H9 (cell line): ENCODE results near the gene C10orf95. TPM values are rescaled to one million over a fixed set of nuclear protein-coding genes. Genes with fewer than 3 reads are reported as not detected.
A peak's percentile ranks its signal among the peaks of the same experiment; 100 is the strongest.

Source experiments
- DNase-seq: peaks from one replicate; pipeline ENCODE4 v3.0.0-alpha.2; 2017
- H2AFZ ChIP-seq: one replicate; pipeline ENCODE4 v1.6.1; 2013; ENCODE audit warnings: mild to moderate bottlenecking, low read length, control low read depth, moderate library complexity
- H2AK5ac ChIP-seq: 2 replicates; pipeline ENCODE4 v1.6.1; 2013; ENCODE audit warnings: low read length, control low read depth, mixed read lengths; ENCODE audit not compliant: insufficient read length
- H2BK120ac ChIP-seq: one replicate; pipeline ENCODE4 v1.6.1; 2013; ENCODE audit warnings: low read depth, mild to moderate bottlenecking, low read length, control low read depth, inconsistent platforms; ENCODE audit not compliant: poor library complexity, severe bottlenecking
- H2BK12ac ChIP-seq: 2 replicates; pipeline ENCODE4 v1.6.1; 2013; ENCODE audit warnings: low read length, control low read depth, mixed read lengths, low read depth; ENCODE audit not compliant: insufficient read length
- H2BK15ac ChIP-seq: 2 replicates; pipeline ENCODE4 v1.6.1; 2013; ENCODE audit warnings: low read depth, low read length, control low read depth
- H2BK20ac ChIP-seq: one replicate; pipeline ENCODE4 v1.6.1; 2013; ENCODE audit warnings: low read depth, mild to moderate bottlenecking, low read length, control low read depth, inconsistent platforms; ENCODE audit not compliant: poor library complexity, severe bottlenecking
- H2BK5ac ChIP-seq: 2 replicates; pipeline ENCODE4 v1.6.1; 2013; ENCODE audit warnings: low read length, control low read depth, mixed read lengths; ENCODE audit not compliant: insufficient read length
- H3K14ac ChIP-seq: 2 replicates; pipeline ENCODE4 v1.6.1; 2013; ENCODE audit warnings: low read length, control low read depth; ENCODE audit not compliant: insufficient read depth
- H3K18ac ChIP-seq: 2 replicates; pipeline ENCODE4 v1.6.1; 2013; ENCODE audit warnings: low read depth, mild to moderate bottlenecking, mixed read lengths, low read length, control low read depth; ENCODE audit not compliant: insufficient read length
- H3K23ac ChIP-seq: 2 replicates; pipeline ENCODE4 v1.6.1; 2013; ENCODE audit warnings: low read length, control low read depth, mixed read lengths, low read depth; ENCODE audit not compliant: insufficient read length
- H3K23me2 ChIP-seq: 2 replicates; pipeline ENCODE4 v1.6.1; 2013; ENCODE audit warnings: low read depth, mild to moderate bottlenecking, mixed read lengths, low read length, control low read depth; ENCODE audit not compliant: insufficient read length, poor library complexity, severe bottlenecking
- H3K27ac ChIP-seq: 2 replicates; pipeline ENCODE4 v1.5.1; 2013; ENCODE audit warnings: low read length, control low read depth, mixed read lengths, low read depth; ENCODE audit not compliant: insufficient read length
- H3K27me3 ChIP-seq: 2 replicates; pipeline ENCODE4 v1.6.1; 2013; ENCODE audit warnings: low read length, control low read depth, inconsistent platforms; ENCODE audit not compliant: insufficient read depth
- H3K4ac ChIP-seq: 2 replicates; pipeline ENCODE4 v1.6.1; 2013; ENCODE audit warnings: low read depth, mild to moderate bottlenecking, control low read depth, inconsistent platforms, low read length, moderate library complexity
- H3K4me1 ChIP-seq: 2 replicates; pipeline ENCODE4 v1.6.1; 2013; ENCODE audit warnings: low read length, control low read depth, inconsistent platforms; ENCODE audit not compliant: insufficient read depth
- H3K4me2 ChIP-seq: 2 replicates; pipeline ENCODE4 v1.6.1; 2013; ENCODE audit warnings: low read length, control low read depth, mixed read lengths; ENCODE audit not compliant: insufficient read length, insufficient read depth
- H3K56ac ChIP-seq: 2 replicates; pipeline ENCODE4 v1.6.1; 2013; ENCODE audit warnings: low read depth, mild to moderate bottlenecking, mixed read lengths, low read length, control low read depth; ENCODE audit not compliant: insufficient read length
- H3K79me1 ChIP-seq: 2 replicates; pipeline ENCODE4 v1.6.1; 2013; ENCODE audit warnings: low read depth, mild to moderate bottlenecking, moderate library complexity, low read length, control low read depth, inconsistent platforms; ENCODE audit not compliant: insufficient read depth, poor library complexity, severe bottlenecking
- H3K79me2 ChIP-seq: 2 replicates; pipeline ENCODE4 v1.6.1; 2013; ENCODE audit warnings: low read length, control low read depth, inconsistent platforms; ENCODE audit not compliant: insufficient read depth
- H3K9ac ChIP-seq: 2 replicates; pipeline ENCODE4 v1.6.1; 2013; ENCODE audit warnings: low read length, control low read depth, mixed read lengths; ENCODE audit not compliant: insufficient read length; ENCODE audit errors: extremely low read depth
- H3K9me3 ChIP-seq: one replicate; pipeline ENCODE4 v1.6.1; 2013; ENCODE audit warnings: low read depth, low read length, inconsistent platforms; ENCODE audit not compliant: control insufficient read depth
- H3T11ph ChIP-seq: one replicate; pipeline ENCODE4 v1.6.1; 2013; ENCODE audit warnings: mild to moderate bottlenecking, low read length, control low read depth, inconsistent platforms
- H4K20me1 ChIP-seq: one replicate; pipeline ENCODE4 v1.6.1; 2013; ENCODE audit not compliant: control insufficient read depth, insufficient read length, insufficient read depth
- H4K5ac ChIP-seq: 2 replicates; pipeline ENCODE4 v1.6.1; 2013; ENCODE audit warnings: low read depth, mild to moderate bottlenecking, mixed read lengths, low read length, control low read depth; ENCODE audit not compliant: insufficient read length
- H4K8ac ChIP-seq: replicated peaks from 2 replicates; pipeline ENCODE4 v1.6.1; 2013; ENCODE audit warnings: low read length, control low read depth, mixed read lengths, low read depth; ENCODE audit not compliant: insufficient read length
- H4K91ac ChIP-seq: 2 replicates; pipeline ENCODE4 v1.6.1; 2013; ENCODE audit warnings: low read depth, mild to moderate bottlenecking, moderate library complexity, mixed read lengths, low read length, control low read depth; ENCODE audit not compliant: insufficient read length
- H3K27ac Mint-ChIP-seq, 3 experiments: 2 replicates in 2 of 3; 3 replicates in 1 of 3; pipeline ENCODE4 v1.8.0; 2020 to 2021; ENCODE audit warnings: mixed read lengths in 3 of 3, mild to moderate bottlenecking in 1 of 3, moderate library complexity in 1 of 3
- H3K27me3 Mint-ChIP-seq: 2 replicates; pipeline ENCODE4 v1.8.0; 2021; ENCODE audit warnings: low read depth, mild to moderate bottlenecking, moderate library complexity, mixed read lengths
- H3K36me3 Mint-ChIP-seq, 3 experiments: 2 replicates in 2 of 3; 3 replicates in 1 of 3; pipeline ENCODE4 v1.8.0; 2020 to 2021; ENCODE audit warnings: low read depth in 3 of 3, mixed read lengths in 3 of 3; ENCODE audit not compliant: insufficient read depth in 1 of 3
- H3K4me1 Mint-ChIP-seq, 2 experiments: 2 replicates each; pipeline ENCODE4 v1.8.0; 2020; ENCODE audit warnings: mixed read lengths in 2 of 2
- H3K4me3 Mint-ChIP-seq, 2 experiments: 2 replicates in 1 of 2; 3 replicates in 1 of 2; pipeline ENCODE4 v1.8.0; 2020 to 2021; ENCODE audit warnings: mild to moderate bottlenecking in 2 of 2, mixed read lengths in 2 of 2, moderate library complexity in 1 of 2
- H3K9me3 Mint-ChIP-seq, 2 experiments: 2 replicates in 1 of 2; 3 replicates in 1 of 2; pipeline ENCODE4 v1.8.0; 2020; ENCODE audit warnings: mild to moderate bottlenecking in 2 of 2, mixed read lengths in 2 of 2, moderate library complexity in 1 of 2
- WGBS: extraction: QIAGEN DNeasy Blood & Tissue Kit; methylation state at CpG from one replicate; pipeline ENCODE4 v1.1.7; 2013; ENCODE audit warnings: missing lambda C conversion rate, low lambda C conversion rate, mixed read lengths; ENCODE audit not compliant: insufficient read length; ENCODE audit errors: extremely low coverage; 5-methylcytosine and 5-hydroxymethylcytosine counted together
- total RNA-seq: library from RNA; stranded (reverse); gene quantifications from 2 replicates; pipeline ENCODE4 v1.2.1, GENCODE V29; 2021
- TF ChIP-seq, protein P1 (sequence below): fragments of 200-600 bp; sonication (generic); conservative IDR thresholded peaks from 3 replicates; pipeline ENCODE4 v1.8.0; 2021; ENCODE audit warnings: antibody characterized with exemption, mild to moderate bottlenecking

The C10orf95 gene
- total RNA-seq, 1 experiment from 2014 or later, result not detected

DNA sequence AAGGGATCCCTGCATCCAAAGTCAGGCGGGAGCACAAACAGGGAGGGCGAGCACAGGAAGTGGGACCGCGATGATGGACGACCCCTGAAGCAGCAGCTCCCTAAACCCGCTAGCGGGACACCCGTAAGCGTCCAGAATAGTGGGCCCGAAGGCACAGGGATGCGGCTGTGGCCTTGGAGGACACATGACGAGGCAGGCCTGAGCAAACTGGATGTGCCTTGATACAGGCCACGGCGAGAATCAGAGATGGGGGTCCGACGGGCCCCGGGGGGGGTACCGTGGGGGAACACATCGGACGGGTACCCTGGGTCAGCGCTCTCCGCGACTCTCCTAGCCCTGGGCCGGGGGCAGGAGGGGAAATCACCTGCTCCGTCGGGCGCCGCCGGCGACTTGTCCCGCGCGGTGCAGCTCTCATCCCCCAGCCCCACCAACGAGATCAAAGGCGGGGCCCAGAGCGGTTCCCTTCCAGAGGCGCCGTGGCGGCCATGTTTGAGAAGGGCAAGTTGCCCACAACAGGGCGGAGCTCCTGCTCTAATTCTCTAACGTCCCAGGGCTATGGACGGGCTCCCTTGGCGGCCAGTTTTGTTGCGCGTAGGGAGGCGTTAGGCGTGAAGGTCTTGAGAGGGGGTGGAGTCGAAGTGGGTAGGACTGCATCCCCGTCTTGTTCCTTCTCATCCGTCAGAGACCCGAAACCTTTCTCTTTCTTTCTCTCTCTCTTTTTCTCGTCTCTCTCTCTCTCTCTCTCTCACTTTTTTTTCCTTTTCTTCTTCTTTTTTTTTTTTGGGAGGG is 19.0 kb downstream of the C10orf95 start, which contains the start of gene CUEDC2:
Gene CUEDC2, minus strand, starts transcription at position 413 of the 789 bp plus-strand sequence. CDS start 7,386 bp downstream, outside the sequence.
- Histone ChIP-seq H3K4me1 (peaks cover 5% of the 10 kb centered on the region; the same call in 1 of the 2 replicates), H3K18ac (peak within 1 kb of the TSS; percentile 76), H2BK15ac (no peak within 1 kb of the TSS), H3K23ac (no peak within 1 kb of the TSS), H3K4me2 (peak within 1 kb of the TSS; percentile 89), H4K8ac (no peak within 1 kb of the TSS), H2AK5ac (no peak within 1 kb of the TSS), H4K5ac (no peak within 1 kb of the TSS), H2BK20ac (no peak within 1 kb of the TSS), H3K56ac (no peak within 1 kb of the TSS), H3K79me2 (no peaks in the 10 kb centered on the region), H3K9me3 (no peaks in the 10 kb centered on the region), H3K23me2 (peaks cover 9% of the 10 kb centered on the region), H4K91ac (no peak within 1 kb of the TSS), H4K20me1 (no peaks in the 10 kb centered on the region), H2BK12ac (no peak within 1 kb of the TSS), H3K27me3 (peaks cover 29% of the 10 kb centered on the region; the same call in 1 of the 2 replicates), H3K79me1 (no peaks in the 10 kb centered on the region), H2BK120ac (peak within 1 kb of the TSS; percentile 39), H2BK5ac (no peak within 1 kb of the TSS), H3K9ac (peak within 1 kb of the TSS; percentile 91), H2AFZ (no peak within 1 kb of the TSS), H3K14ac (peak within 1 kb of the TSS; percentile 71; the same call in 1 of the 2 replicates), H3T11ph (no peak within 1 kb of the TSS), H3K4ac (no peak within 1 kb of the TSS), H3K27ac (no peak within 1 kb of the TSS)
- DNase-seq, result peak; percentile 97
- Mint-ChIP-seq H3K27me3 (peaks cover 52% of the 10 kb centered on the region), H3K9me3 (no peaks in the 10 kb centered on the region; a peak in 1 of 5 replicates), H3K27ac (peak within 1 kb of the TSS; percentile 33 to 94 (median 68); a peak in 6 of 7 replicates), H3K4me3 (peak within 1 kb of the TSS; percentile 89 to 97), H3K36me3 (0 out of 7 replicates have a peak, but pooled peaks cover 0 to 1% (median 0%) of the 10 kb centered on the region in 3 experiments), H3K4me1 (peaks cover 16 to 34% of the 10 kb centered on the region in 2 experiments)
- TF ChIP-seq, protein P1, sequence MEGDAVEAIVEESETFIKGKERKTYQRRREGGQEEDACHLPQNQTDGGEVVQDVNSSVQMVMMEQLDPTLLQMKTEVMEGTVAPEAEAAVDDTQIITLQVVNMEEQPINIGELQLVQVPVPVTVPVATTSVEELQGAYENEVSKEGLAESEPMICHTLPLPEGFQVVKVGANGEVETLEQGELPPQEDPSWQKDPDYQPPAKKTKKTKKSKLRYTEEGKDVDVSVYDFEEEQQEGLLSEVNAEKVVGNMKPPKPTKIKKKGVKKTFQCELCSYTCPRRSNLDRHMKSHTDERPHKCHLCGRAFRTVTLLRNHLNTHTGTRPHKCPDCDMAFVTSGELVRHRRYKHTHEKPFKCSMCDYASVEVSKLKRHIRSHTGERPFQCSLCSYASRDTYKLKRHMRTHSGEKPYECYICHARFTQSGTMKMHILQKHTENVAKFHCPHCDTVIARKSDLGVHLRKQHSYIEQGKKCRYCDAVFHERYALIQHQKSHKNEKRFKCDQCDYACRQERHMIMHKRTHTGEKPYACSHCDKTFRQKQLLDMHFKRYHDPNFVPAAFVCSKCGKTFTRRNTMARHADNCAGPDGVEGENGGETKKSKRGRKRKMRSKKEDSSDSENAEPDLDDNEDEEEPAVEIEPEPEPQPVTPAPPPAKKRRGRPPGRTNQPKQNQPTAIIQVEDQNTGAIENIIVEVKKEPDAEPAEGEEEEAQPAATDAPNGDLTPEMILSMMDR, result no peak
- no CpG with 5 or more reads among the region's 52 CpGs for WGBS
